ACHN (cell line): ENCODE data around the gene MORN1.

Source experiments
- DNase-seq: peaks from one replicate; pipeline ENCODE4 v3.0.0-alpha.2; 2015
- in situ Hi-C: cut with HindIII; loops from 2 replicates; pipeline ENCODE4 v1.10.0; 2017; ENCODE audit warnings: low sequenced_read_pairs, low pct_ligation_motif_present, low pct_unique_long_range_greater_than_20kb

The MORN1 gene

GRCh38 chr1:2381741-2382620, 9.4 kb downstream of the MORN1 start:
- in situ Hi-C loops, result loop anchor here (25.0 kb wide), 1 partner anchor 170 kb away; no protein-coding TSS in a partner anchor

GRCh38 chr1:2380816-2381591, 10.3 kb downstream of the MORN1 start:
- in situ Hi-C loops, result loop anchor here (25.0 kb wide), 1 partner anchor 169 kb away; no protein-coding TSS in a partner anchor
- no peak for DNase-seq

More at GRCh38 chr1:2381741-2382620, 9.4 kb downstream of the MORN1 start:
- DNase-seq, result peak; percentile 51

- in situ Hi-C loops, result loop anchor here (25.0 kb wide), 1 partner anchor 168 kb away; no protein-coding TSS in a partner anchor
- no peak for DNase-seq
Measured at GRCh38 chr1:2379733-2380404, 11.5 kb downstream of the MORN1 start.

- in situ Hi-C loops, result loop anchor here (25.0 kb wide), 1 partner anchor 167 kb away; no protein-coding TSS in a partner anchor
- no peak for DNase-seq
Measured at GRCh38 chr1:2378956-2379732, 12.2 kb downstream of the MORN1 start.

- DNase-seq, result no peak
- in situ Hi-C loops, result loop anchor here (25.0 kb wide), 1 partner anchor 166 kb away; no protein-coding TSS in a partner anchor
Measured at GRCh38 chr1:2378441-2378851, 12.9 kb downstream of the MORN1 start.

- DNase-seq, result no peak
- in situ Hi-C loops, result loop anchor here (25.0 kb wide), 1 partner anchor 166 kb away; no protein-coding TSS in a partner anchor
Measured at GRCh38 chr1:2377751-2378440, 13.5 kb downstream of the MORN1 start.

GRCh38 chr1:2376931-2377672, 14.3 kb downstream of the MORN1 start:
- no peak for DNase-seq
- in situ Hi-C loops, result loop anchor here (25.0 kb wide), 1 partner anchor 165 kb away; no protein-coding TSS in a partner anchor

- in situ Hi-C loops, result loop anchor here (25.0 kb wide), 1 partner anchor 164 kb away; no protein-coding TSS in a partner anchor
- DNase-seq, result no peak
Measured at GRCh38 chr1:2376261-2376741, 15.1 kb downstream of the MORN1 start.

- in situ Hi-C loops, result loop anchor here (25.0 kb wide), 1 partner anchor 164 kb away; no protein-coding TSS in a partner anchor
- DNase-seq, result no peak
Measured at GRCh38 chr1:2375923-2376260, 15.5 kb downstream of the MORN1 start.

GRCh38 chr1:2375246-2375922, 16.0 kb downstream of the MORN1 start:
- in situ Hi-C loops, result loop anchor here (25.0 kb wide), 1 partner anchor 163 kb away; no protein-coding TSS in a partner anchor

GRCh38 chr1:2374252-2375155, 16.9 kb downstream of the MORN1 start:
- in situ Hi-C loops, result loop anchor here (25.0 kb wide), 1 partner anchor 162 kb away; no protein-coding TSS in a partner anchor

More at GRCh38 chr1:2375246-2375922, 16.0 kb downstream of the MORN1 start:
- no peak for DNase-seq

GRCh38 chr1:2373551-2374251, 17.7 kb downstream of the MORN1 start:
- DNase-seq, result no peak
- in situ Hi-C loops, result no loop called here

More at GRCh38 chr1:2374252-2375155, 16.9 kb downstream of the MORN1 start:
- no peak for DNase-seq

GRCh38 chr1:2372551-2373490, 18.5 kb downstream of the MORN1 start:
- in situ Hi-C loops, result no loop called here
- DNase-seq, result peak; percentile 14
